ENCODE data around the gene BTBD17. TPM values are rescaled to one million over a fixed set of nuclear protein-coding genes. Genes with fewer than 3 reads are reported as not detected.

BTBD17 gene
- not detected in 2 replicates for total RNA-seq

GRCh38 chr17:74361230-74362068 lies at the start of gene BTBD17:
Gene BTBD17 (minus strand): TSS chr17:74361868. CDS start chr17:74361819, 49 bp downstream.

GRCh38 chr17:74367206-74367605 lies 5.5 kb upstream of the BTBD17 start, which contains the start of gene GPR142:
Gene GPR142 (plus strand): TSS chr17:74367506. CDS start chr17:74369541, 2,035 bp downstream.

DNA sequence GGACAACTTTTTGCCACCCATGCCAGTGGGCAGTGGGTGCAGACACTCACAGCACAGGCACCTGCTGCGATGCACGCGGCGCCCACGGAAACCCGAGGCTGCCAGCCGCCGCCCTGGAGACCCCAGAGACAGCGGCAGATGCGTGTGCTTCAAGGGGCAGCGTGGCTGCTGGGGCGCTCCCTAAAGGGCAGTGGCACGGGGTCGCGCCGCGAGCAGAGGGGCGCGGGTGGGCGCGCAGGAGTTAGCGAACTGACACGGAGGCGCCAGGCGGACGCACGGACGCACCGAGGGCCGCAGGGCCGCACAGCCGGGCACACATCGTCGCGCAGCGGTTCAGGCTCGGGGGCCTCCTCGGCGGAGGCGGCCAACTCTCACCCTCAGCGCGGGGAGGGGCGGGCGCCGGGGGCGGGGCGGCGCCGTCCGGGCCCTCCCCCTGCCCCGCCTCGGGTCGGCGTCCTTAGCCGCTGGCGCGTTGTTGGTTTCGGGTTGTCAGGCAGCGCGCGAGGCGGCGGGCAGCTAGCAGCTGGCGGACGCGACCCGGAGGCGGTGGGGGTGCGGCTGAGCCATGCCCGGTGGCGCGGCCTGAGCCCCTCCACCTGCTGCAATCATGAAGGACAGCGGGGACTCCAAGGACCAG lies 35.8 kb downstream of the BTBD17 start, which contains the start of gene KIF19:
KIF19 (plus strand) TSS at position 484 of the 637 bp plus-strand sequence; CDS start at position 608, 124 bp downstream.

Other genes starting within 250 kb of the BTBD17 start
- gene RPL38, start 158.2 kb downstream of the BTBD17 start, total RNA-seq: 665 and 1,270 TPM in 2 replicates
- gene TTYH2, start 148.3 kb downstream of the BTBD17 start, total RNA-seq: 1.2 and 1.7 TPM in 2 replicates
- gene DNAI2, start 87.6 kb downstream of the BTBD17 start, total RNA-seq: not detected in 2 replicates
- gene KIF19, start 35.6 kb downstream of the BTBD17 start, total RNA-seq: under 0.01 TPM in 1 of 2 replicates, not detected in the other
- not detected in 2 replicates for gene GPR142, start 5.6 kb upstream of the BTBD17 start, total RNA-seq
- 11.7 and 19.5 TPM in 2 replicates for gene GPRC5C, start 70.2 kb upstream of the BTBD17 start, total RNA-seq
- not detected in 2 replicates for gene CD300A, start 104.8 kb upstream of the BTBD17 start, total RNA-seq
- not detected in 2 replicates for gene CD300LB, start 169.6 kb upstream of the BTBD17 start, total RNA-seq
- gene CD300C, start 184.2 kb upstream of the BTBD17 start, total RNA-seq: not detected in 2 replicates
- 0.46 TPM in 1 of 2 replicates, not detected in the other for gene CD300H, start 205.6 kb upstream of the BTBD17 start, total RNA-seq
- gene CD300LD, start 230.4 kb upstream of the BTBD17 start, total RNA-seq: not detected in 2 replicates